HG03354 (cell line): ENCODE data around the gene LRPPRC.

Experiments used
- ATAC-seq: cut with Tn5 transposase; IDR thresholded peaks from one replicate; pipeline ENCODE4 v1.9.1; 2021; ENCODE audit warnings: mild to moderate bottlenecking; ENCODE audit not compliant: unreplicated experiment, poor library complexity, severe bottlenecking

Gene LRPPRC

GRCh38 chr2:43838560-43839267, 157.1 kb downstream of the LRPPRC start, which contains the start of the genes ABCG5 and ABCG8:
Gene ABCG5 (minus strand): TSS chr2:43838839. CDS start chr2:43838679, 160 bp downstream.
Gene ABCG8 (plus strand): TSS chr2:43838971. CDS start chr2:43839054, 83 bp downstream.
- ATAC-seq: no peak

- no peak for ATAC-seq
Measured at GRCh38 chr2:43837831-43838559, 157.8 kb downstream of the LRPPRC start.

- no peak for ATAC-seq
Measured at GRCh38 chr2:43837033-43837432, 158.8 kb downstream of the LRPPRC start.
